Fibroblast of the aortic adventitia (primary cell): ENCODE data around the gene VMAC. TPM values are rescaled to one million over a fixed set of nuclear protein-coding genes. Genes with fewer than 3 reads are reported as not detected.

ENCODE experiments used
- DNase-seq: peaks from one replicate; pipeline ENCODE4 v3.0.0-alpha.2; 2010; ENCODE audit warnings: low read depth
- H3K4me3 ChIP-seq: 2 replicates; pipeline ENCODE4 v1.5.1; 2011; ENCODE audit warnings: low read depth, mild to moderate bottlenecking, control low read depth, low read length, moderate library complexity
- CTCF ChIP-seq: IDR thresholded peaks from 2 replicates; pipeline ENCODE4 v1.5.1; 2011; ENCODE audit warnings: mild to moderate bottlenecking, low read length, control low read depth, inconsistent platforms; ENCODE audit not compliant: insufficient read depth
- total RNA-seq: library from RNA; depleted of rRNA; stranded (reverse); fragments of >200 nt; gene quantifications from 2 replicates; pipeline ENCODE4 v1.2.3, GENCODE V29; 2012; ENCODE audit warnings: low replicate concordance

Gene VMAC
- total RNA-seq, 1 donor = 5.6 TPM

- TF ChIP-seq CTCF = no peak
- no peak overlapping the region for H3K4me3 ChIP-seq
- no peak for DNase-seq
These were observed 5.9 kb downstream of the VMAC start for GRCh38 chr19:5910638-5910907.

GRCh38 chr19:5911366-5911765 lies 6.7 kb downstream of the VMAC start:
- TF ChIP-seq CTCF = no peak
- peak; percentile 13 for DNase-seq
- H3K4me3 ChIP-seq = no peak overlapping the region

- TF ChIP-seq CTCF = no peak
- H3K4me3 ChIP-seq = no peak within 1 kb of the TSS
- peak; percentile 69 for DNase-seq
These were observed 9.2 kb downstream of the VMAC start, which contains the start of gene CAPS for GRCh38 chr19:5913739-5914357. Gene CAPS, plus strand, starts transcription at chr19:5914254. Its CDS starts 153 bp downstream, at chr19:5914407.

- TF ChIP-seq CTCF = no peak
- H3K4me3 ChIP-seq = no peak overlapping the region
- no peak for DNase-seq
These were observed 9.7 kb downstream of the VMAC start for GRCh38 chr19:5914358-5914774.

- no peak for TF ChIP-seq CTCF
- no peak overlapping the region for H3K4me3 ChIP-seq
- DNase-seq = no peak
These were observed 10.5 kb downstream of the VMAC start for GRCh38 chr19:5914946-5915781.

- no peak overlapping the region for H3K4me3 ChIP-seq
- DNase-seq = no peak
- TF ChIP-seq CTCF = no peak
These were observed 11.1 kb downstream of the VMAC start for GRCh38 chr19:5915782-5916165.
